Activated T-helper 2 cell treated with anti-CD3 and anti-CD28 coated beads, Interferon-gamma antibody, Interleukin-2, Interleukin-4, amounts not matched to agents 10 μg/mL and 5 μg/mL and 100 μg/mL, durations not matched to agents 14 hours and 24 hours and 36 hours (primary cell): Measurements from ENCODE around the gene ZNF385D. TPM values are rescaled to one million over a fixed set of nuclear protein-coding genes. Genes with fewer than 3 reads are reported as not detected.

ENCODE experiments used
- DNase-seq: peaks from one replicate; pipeline ENCODE4 v3.0.0; 2021; ENCODE audit warnings: low spot score
- H3K27ac Mint-ChIP-seq: one replicate; pipeline ENCODE4 v1.8.0; 2021; ENCODE audit warnings: mixed read lengths
- H3K27me3 Mint-ChIP-seq: one replicate; pipeline ENCODE4 v1.8.0; 2021; ENCODE audit warnings: low read depth, mixed read lengths
- H3K36me3 Mint-ChIP-seq: one replicate; pipeline ENCODE4 v1.8.0; 2021; ENCODE audit warnings: low read depth, mixed read lengths
- H3K4me1 Mint-ChIP-seq: one replicate; pipeline ENCODE4 v1.8.0; 2021; ENCODE audit warnings: low read depth, mixed read lengths
- H3K4me3 Mint-ChIP-seq: one replicate; pipeline ENCODE4 v1.8.0; 2021; ENCODE audit warnings: low read depth, mild to moderate bottlenecking, moderate library complexity, mixed read lengths
- H3K9me3 Mint-ChIP-seq: one replicate; pipeline ENCODE4 v1.8.0; 2021; ENCODE audit warnings: mixed read lengths
- intact Hi-C: fragments of 100-400 bp; cut with micrococcal nuclease; formaldehyde crosslinking; loops from one replicate; pipeline ENCODE4 v1.15.1; 2023
- total RNA-seq: library from RNA; stranded (reverse); gene quantifications from 2 replicates; pipeline ENCODE4 v1.2.3, GENCODE V29; 2022

The ZNF385D gene
- total RNA-seq, 1 donor from 2014 or later: not detected

GRCh38 chr3:21463319-21463718, 287.7 kb downstream of the ZNF385D start:
- no peak for DNase-seq
- Mint-ChIP-seq H3K9me3 (peaks cover 41% of the 10 kb centered on the region), H3K27me3 (no peaks in the 10 kb centered on the region), H3K27ac (no peak overlapping the region), H3K4me1 (no peaks in the 10 kb centered on the region), H3K4me3 (no peak overlapping the region), H3K36me3 (no peaks in the 10 kb centered on the region)
- intact Hi-C loops: no loop called here

- Mint-ChIP-seq H3K27ac (no peak overlapping the region), H3K9me3 (peaks cover 39% of the 10 kb centered on the region), H3K4me1 (no peaks in the 10 kb centered on the region), H3K36me3 (no peaks in the 10 kb centered on the region), H3K27me3 (no peaks in the 10 kb centered on the region), H3K4me3 (no peak overlapping the region)
- DNase-seq: no peak
- intact Hi-C loops: no loop called here
Measured at GRCh38 chr3:21462141-21462540, 288.9 kb downstream of the ZNF385D start.

- Mint-ChIP-seq H3K27me3 (no peaks in the 10 kb centered on the region), H3K9me3 (peaks cover 26% of the 10 kb centered on the region), H3K36me3 (no peaks in the 10 kb centered on the region), H3K27ac (no peak overlapping the region), H3K4me3 (no peak overlapping the region), H3K4me1 (no peaks in the 10 kb centered on the region)
- intact Hi-C loops: no loop called here
- DNase-seq: no peak
Measured at GRCh38 chr3:21457084-21457483, 293.9 kb downstream of the ZNF385D start.

GRCh38 chr3:21449738-21450137, 301.3 kb downstream of the ZNF385D start:
- Mint-ChIP-seq H3K27ac (no peak overlapping the region), H3K4me3 (no peak overlapping the region), H3K9me3 (peaks cover 24% of the 10 kb centered on the region), H3K4me1 (no peaks in the 10 kb centered on the region), H3K36me3 (no peaks in the 10 kb centered on the region), H3K27me3 (no peaks in the 10 kb centered on the region)
- intact Hi-C loops: no loop called here
- DNase-seq: no peak

GRCh38 chr3:21447476-21448151, 303.4 kb downstream of the ZNF385D start:
- Mint-ChIP-seq H3K27ac (no peak overlapping the region), H3K36me3 (no peaks in the 10 kb centered on the region), H3K9me3 (peaks cover 13% of the 10 kb centered on the region), H3K4me3 (no peak overlapping the region), H3K4me1 (no peaks in the 10 kb centered on the region), H3K27me3 (no peaks in the 10 kb centered on the region)
- DNase-seq: no peak
- intact Hi-C loops: no loop called here

GRCh38 chr3:21446945-21447475, 304.0 kb downstream of the ZNF385D start:
- H3K27me3 Mint-ChIP-seq: no peaks in the 10 kb centered on the region
- H3K36me3 Mint-ChIP-seq: no peaks in the 10 kb centered on the region
- H3K9me3 Mint-ChIP-seq: peaks cover 9% of the 10 kb centered on the region
- H3K4me3 Mint-ChIP-seq: no peak overlapping the region
- no peak for DNase-seq
- intact Hi-C loops: no loop called here
- H3K4me1 Mint-ChIP-seq: no peaks in the 10 kb centered on the region
- H3K27ac Mint-ChIP-seq: no peak overlapping the region

- Mint-ChIP-seq H3K9me3 (peaks cover 9% of the 10 kb centered on the region), H3K4me3 (no peak overlapping the region), H3K36me3 (no peaks in the 10 kb centered on the region), H3K4me1 (no peaks in the 10 kb centered on the region), H3K27me3 (no peaks in the 10 kb centered on the region), H3K27ac (no peak overlapping the region)
- no peak for DNase-seq
- intact Hi-C loops: no loop called here
Measured at GRCh38 chr3:21446027-21446426, 305.0 kb downstream of the ZNF385D start.

GRCh38 chr3:21441821-21442220, 309.2 kb downstream of the ZNF385D start:
- intact Hi-C loops: no loop called here
- no peak overlapping the region for H3K4me3 Mint-ChIP-seq
- H3K27me3 Mint-ChIP-seq: no peaks in the 10 kb centered on the region
- H3K36me3 Mint-ChIP-seq: no peaks in the 10 kb centered on the region
- H3K4me1 Mint-ChIP-seq: no peaks in the 10 kb centered on the region
- peaks cover 9% of the 10 kb centered on the region for H3K9me3 Mint-ChIP-seq
- no peak overlapping the region for H3K27ac Mint-ChIP-seq
- no peak for DNase-seq

- Mint-ChIP-seq H3K27me3 (no peaks in the 10 kb centered on the region), H3K4me3 (no peak overlapping the region), H3K27ac (no peak overlapping the region), H3K9me3 (peaks cover 26% of the 10 kb centered on the region), H3K36me3 (no peaks in the 10 kb centered on the region), H3K4me1 (no peaks in the 10 kb centered on the region)
- intact Hi-C loops: no loop called here
- DNase-seq: no peak
Measured at GRCh38 chr3:21436835-21437234, 314.2 kb downstream of the ZNF385D start.

GRCh38 chr3:21435871-21436270, 315.1 kb downstream of the ZNF385D start:
- H3K36me3 Mint-ChIP-seq: no peaks in the 10 kb centered on the region
- no peak for DNase-seq
- no peaks in the 10 kb centered on the region for H3K4me1 Mint-ChIP-seq
- intact Hi-C loops: no loop called here
- H3K9me3 Mint-ChIP-seq: peaks cover 26% of the 10 kb centered on the region
- H3K4me3 Mint-ChIP-seq: no peak overlapping the region
- no peaks in the 10 kb centered on the region for H3K27me3 Mint-ChIP-seq
- H3K27ac Mint-ChIP-seq: no peak overlapping the region

GRCh38 chr3:21434310-21434709, 316.7 kb downstream of the ZNF385D start:
- H3K27ac Mint-ChIP-seq: no peak overlapping the region
- H3K27me3 Mint-ChIP-seq: no peaks in the 10 kb centered on the region
- peaks cover 26% of the 10 kb centered on the region for H3K9me3 Mint-ChIP-seq
- no peaks in the 10 kb centered on the region for H3K4me1 Mint-ChIP-seq
- no peaks in the 10 kb centered on the region for H3K36me3 Mint-ChIP-seq
- H3K4me3 Mint-ChIP-seq: no peak overlapping the region
- intact Hi-C loops: no loop called here
- no peak for DNase-seq

- intact Hi-C loops: no loop called here
- Mint-ChIP-seq H3K4me3 (no peak overlapping the region), H3K9me3 (peaks cover 26% of the 10 kb centered on the region), H3K36me3 (no peaks in the 10 kb centered on the region), H3K27ac (no peak overlapping the region), H3K4me1 (no peaks in the 10 kb centered on the region), H3K27me3 (no peaks in the 10 kb centered on the region)
- DNase-seq: no peak
Measured at GRCh38 chr3:21433751-21434150, 317.3 kb downstream of the ZNF385D start.

- Mint-ChIP-seq H3K36me3 (no peaks in the 10 kb centered on the region), H3K9me3 (peaks cover 4% of the 10 kb centered on the region), H3K4me1 (no peaks in the 10 kb centered on the region), H3K27me3 (no peaks in the 10 kb centered on the region), H3K4me3 (no peak overlapping the region), H3K27ac (no peak overlapping the region)
- intact Hi-C loops: no loop called here
- no peak for DNase-seq
Measured at GRCh38 chr3:21426920-21427319, 324.1 kb downstream of the ZNF385D start.
